Ishikawa (cell line): Measurements from ENCODE around the gene CMTM2.
A peak's percentile ranks its signal among the peaks of the same experiment; 100 is the strongest.

ENCODE experiments used
- CEBPB ChIP-seq: IDR thresholded peaks from 2 replicates; pipeline ENCODE4 v1.6.1; 2012
- CREB1 ChIP-seq: IDR thresholded peaks from 2 replicates; pipeline ENCODE4 v1.6.1; 2012; ENCODE audit warnings: low read depth
- EGR1 ChIP-seq: IDR thresholded peaks from 2 replicates; pipeline ENCODE4 v1.6.1; 2012
- EP300 ChIP-seq: IDR thresholded peaks from 2 replicates; pipeline ENCODE4 v1.6.1; 2012; ENCODE audit warnings: borderline replicate concordance
- FOXM1 ChIP-seq: IDR thresholded peaks from 2 replicates; pipeline ENCODE4 v1.6.1; 2012; ENCODE audit warnings: low read depth, borderline replicate concordance
- MAX ChIP-seq: IDR thresholded peaks from 2 replicates; pipeline ENCODE4 v1.6.1; 2012
- NFIC ChIP-seq: IDR thresholded peaks from 2 replicates; pipeline ENCODE4 v1.6.1; 2012
- RAD21 ChIP-seq: IDR thresholded peaks from 2 replicates; pipeline ENCODE4 v1.6.1; 2012; ENCODE audit warnings: low read depth
- REST ChIP-seq: IDR thresholded peaks from 2 replicates; pipeline ENCODE4 v1.6.1; 2012; ENCODE audit warnings: low read depth, mild to moderate bottlenecking
- TAF1 ChIP-seq: IDR thresholded peaks from 2 replicates; pipeline ENCODE4 v1.6.1; 2012; ENCODE audit warnings: low read depth, mild to moderate bottlenecking
- TCF12 ChIP-seq: IDR thresholded peaks from 2 replicates; pipeline ENCODE4 v1.6.1; 2012; ENCODE audit warnings: low read depth
- TEAD4 ChIP-seq: IDR thresholded peaks from 2 replicates; pipeline ENCODE4 v1.6.1; 2012
- YY1 ChIP-seq: IDR thresholded peaks from 2 replicates; pipeline ENCODE4 v1.6.1; 2012; ENCODE audit warnings: low read depth
- ZBTB7A ChIP-seq: IDR thresholded peaks from 2 replicates; pipeline ENCODE4 v1.6.1; 2012; ENCODE audit warnings: low read depth
- TF ChIP-seq, protein P1 (sequence below): IDR thresholded peaks from 2 replicates; pipeline ENCODE4 v1.6.1; 2012

CMTM2 gene

DNA sequence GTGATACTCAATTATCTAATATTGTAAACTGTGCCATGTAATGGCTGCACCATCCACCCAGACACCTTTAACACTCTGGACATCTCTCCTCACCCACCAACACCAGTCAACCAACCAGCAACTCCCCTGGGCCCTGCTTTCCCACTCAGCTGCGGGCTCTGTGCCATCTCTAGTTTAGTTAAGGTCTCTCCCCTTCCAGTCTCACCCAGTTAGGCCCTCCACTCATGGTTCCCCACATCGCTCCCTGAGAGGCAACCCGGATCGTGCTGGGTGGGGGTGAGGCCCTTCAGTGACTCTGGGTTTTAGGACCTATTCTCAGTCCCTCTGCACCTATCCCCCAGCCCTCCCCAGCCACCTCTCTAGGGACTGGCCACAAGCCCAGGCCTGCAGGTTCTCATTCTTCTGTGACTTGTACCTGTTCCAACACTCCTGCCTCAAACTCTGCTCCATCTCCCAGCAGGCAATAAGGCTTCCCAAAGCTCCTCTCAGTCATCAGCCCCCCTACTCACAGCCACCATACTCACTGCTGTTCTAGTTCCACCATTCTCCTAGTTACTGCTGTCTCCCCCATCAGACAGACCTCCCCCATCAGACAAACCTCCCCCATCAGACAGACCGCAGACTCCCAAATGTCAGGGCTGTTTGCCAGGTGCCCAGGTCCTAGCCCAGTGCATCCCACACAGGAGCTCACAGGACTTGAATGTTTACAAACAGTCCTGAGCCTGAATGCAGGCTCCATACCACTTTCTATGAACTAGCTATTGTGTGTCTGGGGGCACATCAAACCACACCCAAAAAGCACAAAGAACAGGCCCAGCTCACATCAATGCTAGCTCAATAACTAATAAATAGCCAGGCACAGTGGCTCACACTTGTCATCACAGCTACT, 31.9 kb upstream of the CMTM2 start:
- TF ChIP-seq FOXM1 = no peak
- TF ChIP-seq MAX = no peak
- no peak for TF ChIP-seq EP300
- no peak for TF ChIP-seq CEBPB
- no peak for TF ChIP-seq TCF12
- TF ChIP-seq EGR1 = no peak
- TF ChIP-seq REST = no peak
- TF ChIP-seq YY1 = no peak
- TF ChIP-seq CREB1 = no peak
- TF ChIP-seq, protein P1, sequence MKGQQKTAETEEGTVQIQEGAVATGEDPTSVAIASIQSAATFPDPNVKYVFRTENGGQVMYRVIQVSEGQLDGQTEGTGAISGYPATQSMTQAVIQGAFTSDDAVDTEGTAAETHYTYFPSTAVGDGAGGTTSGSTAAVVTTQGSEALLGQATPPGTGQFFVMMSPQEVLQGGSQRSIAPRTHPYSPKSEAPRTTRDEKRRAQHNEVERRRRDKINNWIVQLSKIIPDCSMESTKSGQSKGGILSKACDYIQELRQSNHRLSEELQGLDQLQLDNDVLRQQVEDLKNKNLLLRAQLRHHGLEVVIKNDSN = no peak
- no peak for TF ChIP-seq TAF1

- TF ChIP-seq TEAD4 (no peak), REST (no peak), CREB1 (no peak), MAX (no peak), FOXM1 (no peak), EGR1 (no peak), EP300 (no peak), NFIC (no peak), TCF12 (no peak), RAD21 (no peak)
- TF ChIP-seq, protein P1 = no peak
Observed at GRCh38 chr16:66548068-66548467, 31.2 kb upstream of the CMTM2 start.

DNA sequence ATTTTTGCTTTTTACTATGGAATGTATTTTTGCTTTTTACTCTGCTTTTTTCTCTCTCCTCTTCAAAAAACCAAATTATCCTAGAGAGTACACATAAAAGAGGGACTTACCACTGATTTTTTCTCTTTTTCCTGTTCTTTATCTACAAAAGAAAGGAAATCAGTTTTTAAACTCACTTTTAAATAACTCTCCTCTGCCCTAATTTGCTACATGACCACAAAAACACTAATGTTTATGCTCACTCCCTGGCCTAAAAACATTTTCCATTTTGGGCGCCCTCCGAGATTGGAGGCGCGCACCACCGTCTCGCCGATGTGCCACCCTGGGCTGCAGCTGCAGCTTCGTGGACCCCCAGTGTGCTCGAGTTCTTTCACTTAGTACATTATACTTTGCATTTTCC, 30.4 kb upstream of the CMTM2 start:
- no peak for TF ChIP-seq EGR1
- no peak for TF ChIP-seq CREB1
- TF ChIP-seq TCF12 = no peak
- TF ChIP-seq TAF1 = no peak
- no peak for TF ChIP-seq RAD21
- TF ChIP-seq MAX = no peak

- no peak for TF ChIP-seq FOXM1
- TF ChIP-seq CREB1 = no peak
- TF ChIP-seq YY1 = peak; percentile 32; the same call in 1 of the 2 replicates
- peak; percentile 48; the same call in 1 of the 2 replicates for TF ChIP-seq TAF1
- no peak for TF ChIP-seq CEBPB
- no peak for TF ChIP-seq EP300
- TF ChIP-seq TCF12 = no peak
- TF ChIP-seq MAX = no peak
- TF ChIP-seq EGR1 = no peak
- 0 out of 2 replicates have a peak, but pooled peaks have one; percentile 11 for TF ChIP-seq NFIC
- TF ChIP-seq ZBTB7A = peak; percentile 90
- TF ChIP-seq, protein P1 = no peak
Observed at GRCh38 chr16:66549284-66550131, 29.8 kb upstream of the CMTM2 start, which contains the start of gene TK2. Gene TK2 (minus strand): TSS chr16:66550122. CDS start chr16:66550061, 61 bp downstream.
